Caco-2 (cell line): ENCODE results near the gene ANGPTL8. TPM values are rescaled to one million over a fixed set of nuclear protein-coding genes. Genes with fewer than 3 reads are reported as not detected.

Source experiments
- BruUV-seq: library from RNA; stranded (reverse); fragments of 400-500 nt; replicated peaks from 2 replicates; lab custom pipeline; 2021; lab: Mats Ljungman, UMichigan
- CTCF ChIA-PET: fragments of 300-600 bp; sonication (Branson Sonifier 250); formaldehyde crosslinking; loops from one replicate; lab custom pipeline; 2022; ENCODE audit warnings: antibody characterized with exemption; lab: Charles Lee
- POLR2A ChIA-PET: fragments of 300-600 bp; sonication (Branson Sonifier 250); formaldehyde crosslinking; loops from one replicate; lab custom pipeline; 2022; ENCODE audit warnings: antibody characterized with exemption; lab: Charles Lee
- DNase-seq, 2 experiments: peaks; one replicate each; pipeline versions ENCODE4 v3.0.0 to v3.0.0-alpha.2; 2020 to 2022
- H3K27me3 ChIP-seq: replicated peaks from 2 replicates; pipeline ENCODE4 v1.6.0; 2011; ENCODE audit warnings: low read length; ENCODE audit not compliant: control insufficient read depth, insufficient read depth
- H3K36me3 ChIP-seq: 2 replicates; pipeline ENCODE4 v1.5.1; 2011; ENCODE audit warnings: low read length; ENCODE audit not compliant: control insufficient read depth, insufficient read depth
- H3K4me1 ChIP-seq: fragments of 250-450 bp; sonication (Bioruptor Pico); 2 replicates; pipeline ENCODE4 v1.5.1; 2020; ENCODE audit warnings: mild to moderate bottlenecking
- H3K4me3 ChIP-seq: 2 replicates; pipeline ENCODE4 v1.5.1; 2011; ENCODE audit warnings: low read depth, mild to moderate bottlenecking, control low read depth, low read length
- H3K9me3 ChIP-seq: fragments of 250-450 bp; sonication (Bioruptor Pico); 2 replicates; pipeline ENCODE4 v1.5.1; 2020; ENCODE audit warnings: mild to moderate bottlenecking, moderate library complexity
- H3K27ac Mint-ChIP-seq: one replicate; pipeline ENCODE4 v1.8.0; 2022; ENCODE audit warnings: mixed read lengths; ENCODE audit not compliant: unreplicated experiment
- H3K27me3 Mint-ChIP-seq: one replicate; pipeline ENCODE4 v1.8.0; 2022; ENCODE audit warnings: mixed read lengths; ENCODE audit not compliant: insufficient read depth, unreplicated experiment
- H3K36me3 Mint-ChIP-seq: one replicate; pipeline ENCODE4 v1.8.0; 2022; ENCODE audit warnings: mild to moderate bottlenecking, mixed read lengths; ENCODE audit not compliant: insufficient read depth, unreplicated experiment
- H3K4me1 Mint-ChIP-seq: one replicate; pipeline ENCODE4 v1.8.0; 2022; ENCODE audit warnings: low read depth, mixed read lengths; ENCODE audit not compliant: unreplicated experiment
- H3K4me3 Mint-ChIP-seq: one replicate; pipeline ENCODE4 v1.8.0; 2022; ENCODE audit warnings: mild to moderate bottlenecking, moderate library complexity, mixed read lengths; ENCODE audit not compliant: unreplicated experiment
- H3K9me3 Mint-ChIP-seq: one replicate; pipeline ENCODE4 v1.8.0; 2022; ENCODE audit warnings: mixed read lengths; ENCODE audit not compliant: unreplicated experiment
- intact Hi-C: fragments of 100-400 bp; cut with micrococcal nuclease; formaldehyde crosslinking; loops from one replicate; pipeline ENCODE4 v1.10.0; 2022; ENCODE audit not compliant: unreplicated experiment
- total RNA-seq: library from RNA; stranded (reverse); gene quantifications from 2 replicates; pipeline ENCODE4 v1.2.3, GENCODE V29; 2022
- TF ChIP-seq, protein P1 (sequence below), 2 experiments: fragments of 200-600 bp in 1 of 2; IDR thresholded peaks; 1 replicate in 1 of 2; 2 replicates in 1 of 2; pipeline versions ENCODE4 v1.5.1 to v1.8.0; 2011 to 2022; ENCODE audit warnings: antibody characterized with exemption in 1 of 2, control low read depth in 1 of 2, inconsistent platforms in 1 of 2, low read depth in 1 of 2, low read length in 1 of 2, mild to moderate bottlenecking in 1 of 2, moderate library complexity in 1 of 2; ENCODE audit not compliant: insufficient read depth in 1 of 2, severe bottlenecking in 1 of 2, unreplicated experiment in 1 of 2

Gene ANGPTL8
- total RNA-seq, 1 experiment from 2014 or later, result not detected

DNA sequence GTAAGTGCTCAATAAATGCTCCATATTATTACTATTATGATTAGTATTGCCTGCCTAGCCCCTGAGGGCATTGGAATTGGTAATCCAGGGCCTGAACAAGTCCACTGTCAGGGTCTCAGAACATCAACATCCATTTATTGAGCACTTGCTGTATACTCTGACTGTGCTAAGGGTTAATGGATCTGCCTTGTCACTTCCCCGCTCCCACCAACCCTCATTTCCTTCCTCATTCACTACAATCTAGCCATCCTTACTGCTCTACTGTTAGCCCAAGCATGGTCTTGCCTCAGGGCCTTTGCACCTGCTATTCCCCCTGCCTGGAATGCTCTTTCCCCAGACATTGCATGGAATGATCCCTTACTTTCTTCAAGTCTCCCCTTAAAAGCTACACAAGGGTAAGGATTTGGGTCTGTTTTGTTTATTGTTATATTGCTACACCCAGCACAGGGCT lies 12.7 kb upstream of the ANGPTL8 start:
- BruUV-seq, result no TSS peak
- TF ChIP-seq, protein P1, sequence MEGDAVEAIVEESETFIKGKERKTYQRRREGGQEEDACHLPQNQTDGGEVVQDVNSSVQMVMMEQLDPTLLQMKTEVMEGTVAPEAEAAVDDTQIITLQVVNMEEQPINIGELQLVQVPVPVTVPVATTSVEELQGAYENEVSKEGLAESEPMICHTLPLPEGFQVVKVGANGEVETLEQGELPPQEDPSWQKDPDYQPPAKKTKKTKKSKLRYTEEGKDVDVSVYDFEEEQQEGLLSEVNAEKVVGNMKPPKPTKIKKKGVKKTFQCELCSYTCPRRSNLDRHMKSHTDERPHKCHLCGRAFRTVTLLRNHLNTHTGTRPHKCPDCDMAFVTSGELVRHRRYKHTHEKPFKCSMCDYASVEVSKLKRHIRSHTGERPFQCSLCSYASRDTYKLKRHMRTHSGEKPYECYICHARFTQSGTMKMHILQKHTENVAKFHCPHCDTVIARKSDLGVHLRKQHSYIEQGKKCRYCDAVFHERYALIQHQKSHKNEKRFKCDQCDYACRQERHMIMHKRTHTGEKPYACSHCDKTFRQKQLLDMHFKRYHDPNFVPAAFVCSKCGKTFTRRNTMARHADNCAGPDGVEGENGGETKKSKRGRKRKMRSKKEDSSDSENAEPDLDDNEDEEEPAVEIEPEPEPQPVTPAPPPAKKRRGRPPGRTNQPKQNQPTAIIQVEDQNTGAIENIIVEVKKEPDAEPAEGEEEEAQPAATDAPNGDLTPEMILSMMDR (IDR thresholded peaks at IDR 0.05; ENCODE audit: insufficient read depth in 1 of 2, low read depth in 1 of 2, low read length in 1 of 2, severe bottlenecking in 1 of 2, unreplicated experiment in 1 of 2), result no peak
- ChIA-PET POLR2A (no interaction called here), CTCF (no interaction called here)
- intact Hi-C loops, result no loop called here
- Mint-ChIP-seq H3K27ac (no peak overlapping the region), H3K27me3 (no peaks in the 10 kb centered on the region), H3K4me1 (no peaks in the 10 kb centered on the region), H3K9me3 (peaks cover 11% of the 10 kb centered on the region), H3K4me3 (no peak overlapping the region), H3K36me3 (peaks cover 39% of the 10 kb centered on the region)
- H3K27me3 ChIP-seq, result no peaks in the 10 kb centered on the region
- no peaks in the 10 kb centered on the region for H3K9me3 ChIP-seq
- H3K36me3 ChIP-seq, result peaks cover 3% of the 10 kb centered on the region; the same call in 1 of the 2 replicates
- H3K4me1 ChIP-seq, result no peaks in the 10 kb centered on the region
- no peak overlapping the region for H3K4me3 ChIP-seq
- no peak for DNase-seq

DNA sequence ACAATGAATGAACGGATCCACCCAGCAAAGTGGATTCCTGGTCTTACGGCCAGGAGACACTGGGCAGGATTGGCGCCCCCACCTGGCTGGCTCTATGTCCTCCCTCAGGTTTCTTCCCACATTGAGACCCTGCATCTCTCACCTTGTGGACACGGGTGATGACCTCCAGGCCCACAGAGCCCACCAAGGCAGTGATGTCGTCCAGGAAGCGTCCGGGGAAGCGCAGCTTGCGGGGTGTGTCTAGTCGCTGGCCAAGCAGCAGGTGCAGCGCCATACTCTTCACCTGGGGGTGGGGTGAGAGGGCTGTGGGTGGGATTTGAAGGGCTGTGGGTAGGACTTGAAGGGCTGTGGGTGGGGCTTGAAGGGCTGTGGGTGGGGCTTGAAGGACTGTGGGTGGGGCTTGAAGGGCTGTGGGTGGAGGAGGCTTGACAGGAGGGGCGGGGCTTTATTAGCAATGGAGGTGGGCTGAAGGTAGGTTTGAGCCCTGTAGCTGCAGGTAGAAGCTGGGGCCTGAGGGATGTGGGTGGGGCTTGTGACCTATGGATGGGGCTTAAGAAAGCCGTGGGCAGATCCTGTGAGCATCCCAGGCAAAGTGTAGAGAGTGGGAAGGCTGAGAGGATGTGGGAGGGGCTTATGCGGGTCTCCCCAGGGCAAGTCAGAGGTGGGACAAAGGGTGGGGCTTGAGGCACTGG lies 12.1 kb upstream of the ANGPTL8 start:
- no TSS peak for BruUV-seq
- no peaks in the 10 kb centered on the region for H3K4me1 ChIP-seq
- Mint-ChIP-seq H3K4me1 (no peaks in the 10 kb centered on the region), H3K27ac (no peak overlapping the region), H3K9me3 (peaks cover 5% of the 10 kb centered on the region), H3K27me3 (no peaks in the 10 kb centered on the region), H3K4me3 (no peak overlapping the region), H3K36me3 (peaks cover 34% of the 10 kb centered on the region)
- intact Hi-C loops, result no loop called here
- H3K9me3 ChIP-seq, result no peaks in the 10 kb centered on the region
- DNase-seq, result peak; percentile 47 to 71
- no peak overlapping the region for H3K4me3 ChIP-seq
- TF ChIP-seq, protein P1 (IDR thresholded peaks at IDR 0.05; ENCODE audit: insufficient read depth in 1 of 2, low read depth in 1 of 2, low read length in 1 of 2, severe bottlenecking in 1 of 2, unreplicated experiment in 1 of 2), result no peak
- ChIA-PET POLR2A (interaction anchor here (0.5 kb wide), 1 partner anchor 96 kb away, joined by 3 read pairs; no protein-coding TSS in a partner anchor), CTCF (interaction anchor here (0.7 kb wide), 1 partner anchor 8 kb away, joined by 5 read pairs; no protein-coding TSS in a partner anchor)
- no peaks in the 10 kb centered on the region for H3K27me3 ChIP-seq
- H3K36me3 ChIP-seq, result peaks cover 2% of the 10 kb centered on the region; the same call in 1 of the 2 replicates

DNA sequence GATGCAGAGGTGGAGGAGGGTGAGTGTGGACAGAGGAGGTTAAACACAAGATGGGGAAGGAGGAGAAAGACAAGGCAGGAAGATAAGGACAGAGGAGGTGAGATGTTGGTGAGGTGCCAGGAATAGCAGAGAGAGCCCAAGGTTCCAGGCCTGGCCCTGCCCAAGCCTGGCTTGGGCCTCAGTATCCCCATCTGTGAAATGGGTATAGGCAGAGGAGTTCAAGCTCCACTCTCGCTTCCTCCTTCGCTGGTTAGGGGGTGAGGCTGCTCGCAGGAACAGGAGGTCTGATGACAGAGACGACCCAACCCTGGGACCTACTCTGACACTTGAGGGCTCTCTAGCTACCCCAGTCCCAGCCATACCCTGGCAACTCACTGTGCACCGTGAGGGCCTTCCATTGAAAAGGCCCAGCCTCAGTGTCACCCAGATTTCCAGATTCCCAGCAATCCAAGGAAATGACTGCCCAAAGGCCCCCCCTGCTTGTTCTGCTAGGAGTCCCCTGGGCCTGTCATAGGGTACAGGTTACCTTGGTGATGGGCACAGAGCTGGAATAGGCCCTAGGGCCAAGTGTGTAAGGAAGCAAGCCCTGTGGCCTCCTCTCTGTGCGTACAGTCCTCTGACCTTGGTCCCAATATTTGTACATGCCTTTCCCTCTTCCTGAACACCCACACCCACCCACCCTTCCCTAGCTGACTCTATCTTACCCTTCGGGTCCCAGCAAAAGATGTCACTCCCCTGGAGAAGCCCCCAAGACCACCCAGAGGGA lies 8.6 kb upstream of the ANGPTL8 start:
- H3K27ac Mint-ChIP-seq, result no peak overlapping the region
- ChIA-PET POLR2A (no interaction called here), CTCF (interaction anchor here (0.5 kb wide), 1 partner anchor 586 kb away, joined by 3 read pairs; no protein-coding TSS in a partner anchor)

More for the DNA sequence above, 8.6 kb upstream of the ANGPTL8 start:
- Mint-ChIP-seq H3K27me3 (no peaks in the 10 kb centered on the region), H3K36me3 (peaks cover 45% of the 10 kb centered on the region), H3K4me1 (no peaks in the 10 kb centered on the region), H3K9me3 (no peaks in the 10 kb centered on the region), H3K4me3 (no peak overlapping the region)
- no peaks in the 10 kb centered on the region for H3K4me1 ChIP-seq
- BruUV-seq, result no TSS peak
- H3K27me3 ChIP-seq, result no peaks in the 10 kb centered on the region
- DNase-seq, result no peak
- H3K9me3 ChIP-seq, result no peaks in the 10 kb centered on the region
- no peak overlapping the region for H3K4me3 ChIP-seq
- TF ChIP-seq, protein P1 (IDR thresholded peaks at IDR 0.05; ENCODE audit: insufficient read depth in 1 of 2, low read depth in 1 of 2, low read length in 1 of 2, severe bottlenecking in 1 of 2, unreplicated experiment in 1 of 2), result no peak
- peaks cover 1% of the 10 kb centered on the region; the same call in 1 of the 2 replicates for H3K36me3 ChIP-seq
- intact Hi-C loops, result no loop called here
